Measurements from ENCODE around the gene USP19. TPM values are rescaled to one million over a fixed set of nuclear protein-coding genes. Genes with fewer than 3 reads are reported as not detected.

Gene USP19, protein sequence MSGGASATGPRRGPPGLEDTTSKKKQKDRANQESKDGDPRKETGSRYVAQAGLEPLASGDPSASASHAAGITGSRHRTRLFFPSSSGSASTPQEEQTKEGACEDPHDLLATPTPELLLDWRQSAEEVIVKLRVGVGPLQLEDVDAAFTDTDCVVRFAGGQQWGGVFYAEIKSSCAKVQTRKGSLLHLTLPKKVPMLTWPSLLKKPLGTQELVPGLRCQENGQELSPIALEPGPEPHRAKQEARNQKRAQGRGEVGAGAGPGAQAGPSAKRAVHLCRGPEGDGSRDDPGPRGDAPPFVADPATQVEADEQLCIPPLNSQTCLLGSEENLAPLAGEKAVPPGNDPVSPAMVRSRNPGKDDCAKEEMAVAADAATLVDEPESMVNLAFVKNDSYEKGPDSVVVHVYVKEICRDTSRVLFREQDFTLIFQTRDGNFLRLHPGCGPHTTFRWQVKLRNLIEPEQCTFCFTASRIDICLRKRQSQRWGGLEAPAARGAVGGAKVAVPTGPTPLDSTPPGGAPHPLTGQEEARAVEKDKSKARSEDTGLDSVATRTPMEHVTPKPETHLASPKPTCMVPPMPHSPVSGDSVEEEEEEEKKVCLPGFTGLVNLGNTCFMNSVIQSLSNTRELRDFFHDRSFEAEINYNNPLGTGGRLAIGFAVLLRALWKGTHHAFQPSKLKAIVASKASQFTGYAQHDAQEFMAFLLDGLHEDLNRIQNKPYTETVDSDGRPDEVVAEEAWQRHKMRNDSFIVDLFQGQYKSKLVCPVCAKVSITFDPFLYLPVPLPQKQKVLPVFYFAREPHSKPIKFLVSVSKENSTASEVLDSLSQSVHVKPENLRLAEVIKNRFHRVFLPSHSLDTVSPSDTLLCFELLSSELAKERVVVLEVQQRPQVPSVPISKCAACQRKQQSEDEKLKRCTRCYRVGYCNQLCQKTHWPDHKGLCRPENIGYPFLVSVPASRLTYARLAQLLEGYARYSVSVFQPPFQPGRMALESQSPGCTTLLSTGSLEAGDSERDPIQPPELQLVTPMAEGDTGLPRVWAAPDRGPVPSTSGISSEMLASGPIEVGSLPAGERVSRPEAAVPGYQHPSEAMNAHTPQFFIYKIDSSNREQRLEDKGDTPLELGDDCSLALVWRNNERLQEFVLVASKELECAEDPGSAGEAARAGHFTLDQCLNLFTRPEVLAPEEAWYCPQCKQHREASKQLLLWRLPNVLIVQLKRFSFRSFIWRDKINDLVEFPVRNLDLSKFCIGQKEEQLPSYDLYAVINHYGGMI (N-terminal part only)
- total RNA-seq, result 63.9 TPM

DNA sequence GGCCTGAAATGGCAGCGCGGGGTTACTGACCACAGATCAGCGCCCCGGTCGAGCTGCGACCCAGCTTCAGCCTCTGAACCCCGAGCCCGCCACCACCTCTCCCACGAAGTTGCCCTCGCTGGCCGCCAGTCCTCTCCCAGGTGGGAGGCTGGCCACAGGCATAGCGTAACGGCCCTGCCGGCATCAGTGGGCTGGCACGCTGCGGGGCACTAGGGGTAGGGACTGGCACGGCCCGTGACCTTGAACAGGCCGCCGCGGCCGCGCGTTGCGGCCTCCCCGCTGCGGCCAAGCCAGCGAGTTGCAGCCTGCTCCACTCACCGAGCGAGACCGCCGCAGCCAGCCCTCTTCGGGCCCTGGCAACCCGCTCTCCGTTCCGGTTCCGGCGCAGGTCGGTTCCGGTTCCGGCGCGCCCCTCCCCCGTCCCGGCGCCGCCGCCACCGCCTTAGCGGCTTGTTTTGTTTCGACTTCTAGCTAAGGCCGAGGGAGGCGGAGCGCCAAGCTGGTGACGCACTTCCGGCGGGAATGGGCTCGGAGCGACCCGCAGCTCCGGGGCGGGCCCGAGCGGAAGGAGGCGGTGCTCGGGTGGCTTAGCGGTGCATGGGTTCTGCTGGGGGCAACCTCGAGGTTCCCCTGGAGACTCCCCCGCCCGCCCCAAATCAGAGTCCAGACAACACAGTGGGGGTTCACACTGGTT is at the start of gene USP19:
Gene USP19 (minus strand): TSS at position 386 of the 694 bp plus-strand sequence. CDS start 1,678 bp downstream, outside the sequence.

DNA sequence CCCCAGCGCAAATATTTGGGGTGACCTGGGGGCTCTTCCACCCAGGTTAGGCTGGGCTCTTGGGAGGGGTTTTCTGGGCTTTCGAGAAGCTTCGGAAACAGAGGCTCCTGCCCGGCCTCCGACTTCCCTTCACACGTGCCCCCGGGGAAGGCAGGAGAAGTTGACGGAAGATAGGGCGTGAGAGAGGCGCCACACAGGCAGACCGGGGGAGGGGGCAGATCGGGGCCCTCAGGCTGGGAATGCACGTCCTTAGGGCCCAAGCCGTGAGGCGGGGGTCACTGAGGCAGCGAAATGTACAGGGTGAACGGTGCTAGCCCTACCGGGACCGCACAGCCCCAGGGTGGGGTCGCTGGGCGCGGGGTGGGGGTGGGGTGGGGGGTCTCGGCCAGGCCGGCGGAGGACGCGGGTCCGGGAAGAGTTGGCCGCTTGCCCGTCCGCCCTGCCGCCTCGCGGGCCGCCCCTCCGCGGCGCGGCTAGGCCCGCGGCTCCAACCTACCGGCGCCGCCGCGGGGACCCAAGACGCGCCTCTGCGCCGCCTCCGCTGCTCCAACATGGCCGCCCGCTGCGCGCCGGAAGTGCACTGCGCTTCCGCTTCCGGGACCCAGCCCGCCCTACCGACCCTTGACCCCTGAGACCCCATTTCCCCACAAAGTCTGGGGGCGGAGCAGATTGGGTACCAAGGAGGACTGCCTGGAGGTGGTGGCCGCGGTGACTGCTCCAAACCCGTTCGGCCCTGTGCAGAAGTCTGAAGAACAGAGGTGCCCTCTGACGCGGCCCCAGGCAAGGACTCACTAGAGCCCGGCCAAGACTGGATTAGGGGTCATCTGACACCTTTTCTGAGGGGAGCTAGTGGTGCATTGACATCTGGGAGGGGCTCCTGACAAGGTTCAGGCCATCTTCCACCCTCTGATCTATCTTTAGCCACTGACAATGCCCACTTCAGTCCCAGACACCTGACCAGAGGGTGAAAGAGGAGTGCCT is 45.4 kb upstream of the USP19 start, which contains the start of gene CCDC71:
Gene CCDC71 (minus strand): TSS at position 561 of the 981 bp plus-strand sequence. CDS start 2,123 bp downstream, outside the sequence.

DNA sequence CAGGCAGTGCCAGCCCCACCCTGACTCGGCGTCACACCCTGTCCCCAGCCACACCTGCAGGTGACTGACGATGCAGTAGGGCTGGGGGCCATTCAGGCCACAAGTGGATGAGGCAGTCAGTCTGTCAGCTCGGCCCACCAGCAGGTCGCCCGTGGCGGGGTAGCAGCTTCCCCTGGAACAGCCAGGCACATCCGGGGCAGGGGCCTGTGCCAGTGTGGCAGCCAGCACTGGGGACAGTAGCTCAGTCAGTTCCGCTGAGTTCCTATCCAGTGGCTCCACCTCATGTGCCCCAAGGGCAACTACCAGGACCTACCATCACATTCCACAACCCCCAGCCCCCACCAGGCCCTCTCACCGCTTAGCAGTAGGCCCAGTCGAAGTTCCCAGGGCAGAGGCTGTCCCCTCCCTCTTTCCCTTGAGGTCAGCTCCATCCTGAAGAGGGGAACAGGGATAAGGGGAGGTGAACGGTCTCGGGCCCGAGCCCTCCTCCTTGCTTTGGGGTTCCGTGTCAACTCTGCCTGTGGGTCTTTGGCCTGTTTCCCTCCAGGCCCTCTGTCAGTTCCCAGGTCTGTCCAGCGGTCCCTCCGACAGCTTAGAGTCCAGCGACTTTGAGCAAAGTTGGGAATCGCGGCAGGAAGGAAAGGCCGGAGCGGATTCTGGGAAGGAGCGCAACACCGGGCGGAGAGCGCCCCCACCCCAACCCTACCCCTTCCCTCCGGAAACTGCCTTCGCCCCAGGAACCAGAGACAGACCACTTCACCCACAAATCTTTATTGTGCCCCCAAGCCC is 12.0 kb upstream of the USP19 start, which contains the start of gene LAMB2:
Gene LAMB2 (minus strand): TSS at position 614 of the 789 bp plus-strand sequence. CDS start 183 bp downstream, at position 431.

DNA sequence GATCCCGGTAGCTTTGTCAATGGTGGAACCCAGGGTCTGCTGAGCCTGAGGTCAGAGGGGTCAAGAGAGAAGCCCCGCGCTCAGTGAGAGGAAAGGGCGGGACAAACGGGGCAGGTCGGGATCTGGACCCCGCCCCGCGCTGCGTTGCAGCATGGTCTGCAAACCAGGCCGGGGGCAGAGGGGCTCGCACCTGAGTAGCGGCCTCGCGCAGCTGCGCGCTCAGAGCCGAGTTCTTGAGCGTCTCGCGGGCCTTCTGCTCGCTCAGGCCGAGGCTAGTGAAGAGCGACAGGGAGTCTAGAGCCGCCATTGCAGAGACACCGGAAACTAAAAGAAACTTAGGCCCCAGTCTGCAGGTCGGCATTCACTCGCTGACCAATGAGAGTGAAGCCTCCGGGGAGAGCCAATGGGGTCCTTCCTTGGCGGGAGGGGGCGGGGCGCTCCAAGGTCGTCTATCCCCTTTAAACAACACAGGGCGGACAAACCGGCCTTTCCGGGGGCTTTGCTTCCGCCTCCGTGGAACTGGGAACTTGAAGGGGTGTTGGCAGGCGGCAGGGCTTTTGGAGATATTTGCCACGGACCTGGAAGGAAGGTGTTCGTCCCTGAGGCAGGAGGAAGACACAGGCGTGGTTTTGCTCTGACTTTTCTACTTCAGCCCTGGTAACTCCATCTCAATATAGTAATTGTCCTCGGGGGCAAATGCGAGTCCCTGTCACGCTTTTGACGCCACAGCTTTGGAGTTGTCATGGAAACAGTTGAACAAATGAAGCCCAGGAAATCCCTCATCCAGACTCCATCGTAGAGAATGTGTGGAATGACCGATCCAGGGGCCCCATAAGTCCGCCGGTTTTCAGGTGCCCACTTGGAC is 16.0 kb downstream of the USP19 start, which contains the start of gene QARS1:
Gene QARS1 (minus strand): TSS at position 331 of the 865 bp plus-strand sequence. CDS start 24 bp downstream, at position 307.

DNA sequence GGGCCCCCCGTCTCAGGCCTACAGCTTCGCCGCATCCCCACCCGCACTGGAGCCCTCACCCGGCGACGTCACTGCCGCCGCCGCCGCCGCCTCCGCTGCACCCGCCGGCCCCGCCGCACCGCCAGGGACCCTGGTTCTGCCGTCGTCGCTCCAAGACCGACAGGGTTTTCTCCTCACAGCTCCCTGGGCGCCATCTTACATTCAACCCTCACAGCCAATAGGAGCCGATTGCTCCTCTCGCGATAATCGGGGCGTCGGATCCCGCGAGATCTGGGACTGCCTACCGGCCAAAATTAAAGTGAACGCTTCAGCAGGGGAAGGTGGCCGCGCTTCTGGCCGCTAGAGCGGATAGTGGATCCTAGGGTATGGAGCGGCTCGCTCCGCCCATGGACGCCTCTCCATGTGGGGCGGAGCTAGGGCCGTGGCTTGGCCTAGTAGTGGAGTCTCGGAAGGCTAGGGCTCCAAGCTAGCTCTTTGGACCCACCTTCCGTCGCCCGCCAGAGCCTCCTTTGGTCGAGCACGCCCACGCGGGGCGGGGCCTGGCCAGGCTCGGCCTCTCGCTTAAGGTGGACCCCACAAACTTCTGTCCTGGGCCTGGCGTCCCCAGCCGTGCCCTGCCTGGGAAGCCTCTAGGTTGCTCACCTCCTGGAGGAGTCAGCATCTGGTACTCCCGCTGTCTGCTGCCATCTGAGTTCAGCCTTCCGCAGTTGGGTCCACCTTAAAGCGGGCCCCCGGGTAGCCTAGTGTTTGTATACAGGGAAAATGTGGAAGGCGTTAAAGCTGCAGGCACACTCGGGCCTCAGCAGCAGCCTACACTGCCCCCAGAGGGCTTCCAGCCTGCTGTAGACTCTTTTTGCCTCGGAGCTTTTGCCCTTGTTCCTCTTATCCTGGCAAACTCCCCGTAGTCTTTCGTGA is 26.5 kb downstream of the USP19 start, which contains the start of gene QRICH1:
Gene QRICH1 (minus strand): TSS at position 219 of the 915 bp plus-strand sequence. CDS start 17,054 bp downstream, outside the sequence.

Small RNA genes within 50 kb of the gene (small RNA-seq; reads per million reads assigned to genes)
- not detected for gene RN7SL182P (ENCODE audit: low replicate concordance)

Other genes with a start within 250 kb of the USP19 start
- 7.2 TPM for gene SLC25A20, start 221.9 kb downstream of the USP19 start, total RNA-seq
- gene ARIH2, start 202.0 kb downstream of the USP19 start, total RNA-seq, result 120 TPM
- 78.3 TPM for gene P4HTM, start 130.6 kb downstream of the USP19 start, total RNA-seq
- 131 TPM for gene WDR6, start 113.4 kb downstream of the USP19 start, total RNA-seq
- 53.2 TPM for gene DALRD3, start 102.2 kb downstream of the USP19 start, total RNA-seq
- 43.8 TPM for gene NDUFAF3, start 98.7 kb downstream of the USP19 start, total RNA-seq
- 133 TPM for gene IMPDH2, start 91.4 kb downstream of the USP19 start, total RNA-seq
- 187 TPM for gene QRICH1, start 26.8 kb downstream of the USP19 start, total RNA-seq
- 170 TPM for gene QARS1, start 16.1 kb downstream of the USP19 start, total RNA-seq
- gene LAMB2, start 12.2 kb upstream of the USP19 start, total RNA-seq, result 69.2 TPM
- gene CCDC71, start 45.5 kb upstream of the USP19 start, total RNA-seq, result 24.7 TPM
- gene KLHDC8B, start 50.8 kb upstream of the USP19 start, total RNA-seq, result 11.0 TPM
- 8.5 TPM for gene C3orf62, start 156.4 kb upstream of the USP19 start, total RNA-seq
- 48.8 TPM for gene USP4, start 219.2 kb upstream of the USP19 start, total RNA-seq
- 62.0 TPM for gene GPX1, start 237.5 kb upstream of the USP19 start, total RNA-seq